GF-D8 (cell line): Measurements from ENCODE around the gene MTG1.
"Not testable (repeated sequence)": the region's sequence is repeated elsewhere in the genome, so short reads cannot be mapped to it uniquely, and the experiment has no call there.

Experiments
- DNase-seq: peaks from one replicate; lab custom pipeline; 2025; lab: John Stamatoyannopoulos, UW

Gene MTG1

DNA sequence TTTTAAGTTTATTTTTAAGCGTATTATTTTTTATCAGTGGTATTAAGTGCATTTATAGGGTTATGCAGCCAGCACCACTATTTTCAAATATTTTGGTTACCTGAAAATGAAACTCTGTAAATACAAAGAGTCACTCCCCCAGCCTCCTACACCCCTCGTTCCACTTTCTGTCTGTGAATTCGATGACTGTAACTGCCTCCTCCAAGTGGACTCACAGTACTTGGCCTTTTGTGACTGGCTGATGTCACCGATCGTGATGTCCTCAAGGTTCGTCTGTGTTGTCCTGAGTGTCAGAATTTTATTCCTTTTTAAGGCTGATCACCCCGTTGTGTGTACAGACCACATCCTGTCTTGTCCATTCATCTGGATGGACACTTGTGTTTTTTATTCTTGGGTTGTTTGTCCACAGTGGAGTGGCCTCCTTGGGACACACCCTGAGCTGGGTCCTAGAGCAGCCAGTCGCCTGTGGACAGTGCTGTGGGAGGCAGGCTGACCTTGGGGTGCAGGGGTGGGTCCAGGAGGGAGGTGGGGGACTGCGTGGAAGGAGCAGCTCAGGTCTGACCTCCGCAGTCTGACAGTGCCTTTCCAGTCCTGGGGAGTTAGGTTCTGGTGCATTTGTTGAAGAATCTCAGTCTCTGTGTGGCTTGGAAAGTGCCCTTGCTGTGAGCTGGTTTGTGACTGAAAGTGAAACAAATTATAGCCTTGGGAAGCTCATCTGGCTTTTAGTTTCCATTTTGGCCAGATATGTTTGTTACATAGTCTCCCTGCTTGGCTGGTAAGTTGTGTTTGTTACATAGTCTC, 6.9 kb downstream of the MTG1 start:
- DNase-seq, result no peak

DNA sequence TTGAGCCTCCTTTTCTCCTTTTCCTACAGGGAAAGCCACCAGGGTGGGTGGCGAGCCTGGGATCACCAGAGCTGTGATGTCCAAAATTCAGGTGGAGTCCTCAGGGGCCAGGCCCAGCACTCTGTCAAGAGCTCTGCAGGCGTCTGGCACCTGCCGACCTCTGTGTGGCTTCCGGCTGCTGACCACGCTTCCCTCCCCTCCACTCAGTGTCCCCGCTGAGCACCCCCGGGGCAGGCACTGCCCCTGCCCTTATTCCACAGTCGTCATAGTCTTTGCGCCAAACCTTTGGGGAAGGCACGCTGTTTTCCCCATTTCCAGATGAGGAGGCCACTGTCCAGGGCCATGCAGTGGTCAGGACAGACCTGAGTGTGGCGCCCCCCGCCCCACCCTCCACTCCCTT, 7.5 kb downstream of the MTG1 start:
- no peak for DNase-seq

GRCh38 chr10:133401981-133402725, 8.2 kb downstream of the MTG1 start:
- DNase-seq, result no peak

- no peak for DNase-seq
These were observed 9.4 kb downstream of the MTG1 start for GRCh38 chr10:133403359-133403758.

DNA sequence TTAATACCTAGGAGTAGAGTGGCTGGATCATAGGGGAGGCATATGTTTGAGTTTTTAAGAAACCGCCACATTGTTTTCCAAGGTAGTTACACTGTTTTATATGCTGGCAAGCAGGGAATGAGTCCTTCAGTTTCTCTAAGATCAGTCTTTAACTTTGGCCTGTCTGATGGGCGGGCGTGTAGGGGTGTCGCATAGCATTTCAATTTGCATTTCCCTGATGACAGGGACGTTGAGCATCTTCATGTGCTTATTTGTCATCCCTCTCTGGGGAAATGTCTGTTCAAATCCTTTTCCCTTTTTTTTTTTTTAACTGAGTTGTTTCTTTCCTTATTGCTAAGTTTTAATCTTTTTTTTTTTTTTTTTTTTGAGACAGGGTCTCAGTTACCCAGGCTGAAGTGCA, 9.8 kb downstream of the MTG1 start:
- no peak for DNase-seq

GRCh38 chr10:133405272-133405671, 11.3 kb downstream of the MTG1 start:
- DNase-seq, result no peak

DNA sequence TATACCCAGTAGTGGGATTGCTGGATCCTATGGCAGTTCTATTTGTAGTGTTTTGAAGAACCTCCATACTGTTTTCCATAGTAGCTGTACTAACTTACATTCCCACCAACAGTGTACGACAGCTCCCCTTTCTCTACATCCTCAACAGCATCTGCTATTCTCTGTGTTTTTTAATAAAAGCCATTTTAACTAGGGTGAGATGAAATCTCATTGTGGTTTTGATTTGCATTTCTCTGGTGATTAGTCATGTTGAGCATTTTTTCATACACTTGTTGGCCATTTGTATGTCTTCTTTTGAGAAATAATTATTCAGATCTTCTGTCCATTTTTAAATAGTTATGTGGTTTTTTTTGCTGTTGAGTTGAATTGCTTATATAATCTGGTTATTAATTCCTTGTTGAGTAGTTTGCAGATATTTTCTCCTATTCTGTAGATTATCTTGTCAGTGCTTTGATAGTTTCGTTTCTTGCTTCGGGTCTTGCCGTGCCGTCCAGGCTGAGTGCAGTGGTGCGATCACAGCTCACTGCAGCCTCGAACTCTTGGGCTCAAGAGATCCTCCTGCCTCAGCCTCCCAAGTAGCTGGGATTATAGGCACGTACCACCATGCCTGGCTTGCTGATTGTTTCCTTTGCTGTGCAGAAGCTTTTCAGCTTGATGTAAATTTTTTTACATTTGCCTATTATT, 12.0 kb downstream of the MTG1 start:
- no peak for DNase-seq

DNA sequence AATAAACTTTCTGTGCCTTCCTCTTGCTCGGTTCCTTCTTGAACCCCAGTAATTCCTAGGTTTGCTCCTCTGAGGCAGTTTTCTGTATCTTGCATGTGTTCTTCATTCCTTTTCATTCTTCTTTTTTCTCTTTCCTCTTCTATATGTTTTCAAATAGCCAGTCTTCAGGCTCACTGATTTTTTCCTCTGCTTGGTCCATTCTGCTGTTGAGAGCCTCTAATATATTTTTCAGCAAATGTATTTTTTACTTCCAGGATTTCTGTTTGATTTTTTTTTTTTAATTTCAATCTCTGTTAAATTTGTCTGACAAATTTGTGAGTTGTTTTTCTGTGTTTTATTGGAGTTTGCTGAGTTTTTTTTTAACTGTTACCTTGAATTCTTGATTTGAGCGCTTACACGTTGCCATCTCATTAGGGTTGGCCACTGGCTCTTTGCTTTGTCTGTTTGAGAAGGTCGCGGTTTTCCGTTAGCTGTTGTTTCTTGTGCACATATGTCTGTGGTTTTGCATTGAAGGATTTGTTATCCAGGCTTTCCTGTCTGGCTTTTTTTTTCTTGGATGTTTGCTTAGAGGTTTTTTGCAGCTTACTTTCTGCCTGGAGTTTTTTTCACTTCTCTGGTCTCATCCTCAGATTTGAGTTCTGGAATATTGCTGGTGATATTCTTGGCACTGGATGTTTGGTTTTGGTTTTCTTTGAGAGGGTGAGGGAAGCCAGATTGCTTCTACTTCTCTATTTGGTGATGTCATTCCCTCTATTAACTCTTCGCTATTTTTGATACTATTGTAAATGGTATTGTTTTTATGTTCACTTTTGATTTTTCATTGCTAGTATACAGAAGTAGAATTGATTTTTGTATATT, 17.8 kb downstream of the MTG1 start:
- DNase-seq, result no peak

GRCh38 chr10:133412381-133412711, 18.4 kb downstream of the MTG1 start:
- no peak for DNase-seq

- not testable (repeated sequence) for DNase-seq
These were observed 20.4 kb downstream of the MTG1 start for GRCh38 chr10:133414401-133414800.

DNA sequence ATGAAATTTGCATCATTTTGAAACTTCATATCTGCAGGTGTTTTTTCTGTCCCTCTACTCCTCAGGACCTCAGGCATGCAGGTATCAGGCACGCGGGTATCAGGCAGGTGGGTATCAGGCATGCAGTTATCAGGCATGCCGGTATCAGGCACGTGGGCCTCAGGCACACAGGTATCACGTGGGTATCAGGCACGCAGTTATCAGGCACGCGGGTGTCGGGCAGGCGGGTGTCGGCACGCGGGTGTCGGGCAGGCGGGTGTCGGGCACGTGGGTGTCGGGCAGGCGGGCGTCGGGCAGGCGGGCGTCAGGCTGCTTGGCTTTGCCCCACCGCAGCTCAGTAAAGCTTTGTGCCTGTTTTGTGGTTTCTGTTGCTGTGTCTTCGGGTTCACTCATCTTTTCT, 21.8 kb downstream of the MTG1 start:
- DNase-seq, result no peak

DNA sequence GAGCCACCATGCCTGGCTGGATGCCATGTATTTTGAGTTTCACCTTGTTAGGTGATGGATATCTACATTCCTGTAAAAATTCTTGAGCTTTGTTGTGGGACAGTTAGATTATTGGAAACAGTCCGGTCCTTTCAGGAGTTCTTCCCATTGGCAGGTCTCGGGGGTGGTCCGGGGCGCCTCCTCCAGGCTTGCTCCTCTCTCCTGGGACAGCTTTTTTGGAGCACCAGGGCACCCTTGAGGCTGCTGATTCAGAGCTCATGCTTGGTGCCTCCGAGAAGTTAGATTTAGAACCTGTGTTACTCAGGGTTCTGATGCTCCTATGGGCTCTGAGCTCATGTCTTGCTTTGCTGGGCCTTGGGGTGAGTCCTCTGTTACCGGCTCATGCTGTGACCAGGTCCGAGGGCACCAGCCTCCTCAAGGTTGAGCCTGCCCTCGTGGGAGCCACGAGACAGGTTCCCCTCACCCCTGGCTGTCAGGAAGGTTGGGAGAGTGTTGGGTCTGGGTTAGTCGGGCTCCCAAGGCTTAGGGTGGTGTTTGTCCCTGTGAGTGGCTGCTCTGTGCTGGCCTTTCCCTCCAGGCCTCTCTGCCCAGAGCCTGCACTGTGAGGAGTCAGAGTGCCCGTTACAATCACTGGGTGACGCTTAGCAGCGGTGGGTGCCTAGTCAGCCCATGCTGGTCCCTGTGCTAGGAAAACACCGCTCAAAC, 24.5 kb downstream of the MTG1 start:
- DNase-seq, result no peak

GRCh38 chr10:133419211-133419950, 25.4 kb downstream of the MTG1 start:
- no peak for DNase-seq

DNA sequence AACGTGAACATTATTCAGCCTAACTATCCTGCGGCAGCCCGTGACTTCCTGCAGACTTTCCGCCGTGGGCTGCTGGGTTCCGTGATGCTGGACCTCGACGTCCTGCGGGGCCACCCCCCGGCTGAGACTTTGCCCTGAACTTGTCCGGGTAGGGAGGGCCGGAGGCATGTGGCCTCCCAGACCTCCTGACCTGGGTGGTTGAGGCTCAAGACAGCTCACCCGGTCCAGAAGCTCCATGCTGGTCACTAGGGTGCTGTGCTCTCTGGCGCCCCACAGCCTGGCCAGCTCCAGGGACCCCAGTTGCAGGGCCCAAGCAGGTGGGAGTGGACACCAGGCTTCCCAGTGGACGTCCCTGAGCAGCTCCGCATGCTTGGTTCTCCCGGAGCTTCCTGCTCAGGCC, 26.1 kb downstream of the MTG1 start:
- DNase-seq, result no peak

DNA sequence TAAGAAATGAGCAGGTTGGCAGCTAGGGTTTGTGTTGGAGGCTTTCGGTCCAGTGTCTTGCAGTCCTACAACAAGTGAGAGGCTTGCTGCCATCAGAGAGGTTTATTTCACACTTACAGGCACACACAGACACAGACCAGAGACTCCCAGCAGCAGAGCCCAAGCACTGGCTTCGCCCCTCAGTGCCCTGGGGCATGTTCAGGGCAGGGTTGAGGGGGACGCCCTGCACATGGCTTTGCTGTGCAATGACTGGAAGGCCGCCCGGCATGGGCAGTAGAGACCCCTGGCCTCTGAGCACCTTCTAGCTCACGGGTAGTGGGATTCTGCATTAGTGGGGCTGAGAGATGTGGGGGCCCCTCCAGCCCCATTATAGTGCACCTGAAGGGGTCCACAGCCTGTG, 26.6 kb downstream of the MTG1 start:
- DNase-seq, result no peak

GRCh38 chr10:133421336-133422222, 27.6 kb downstream of the MTG1 start:
- DNase-seq, result no peak

- DNase-seq, result no peak
These were observed 28.4 kb downstream of the MTG1 start for GRCh38 chr10:133422223-133422806.

DNA sequence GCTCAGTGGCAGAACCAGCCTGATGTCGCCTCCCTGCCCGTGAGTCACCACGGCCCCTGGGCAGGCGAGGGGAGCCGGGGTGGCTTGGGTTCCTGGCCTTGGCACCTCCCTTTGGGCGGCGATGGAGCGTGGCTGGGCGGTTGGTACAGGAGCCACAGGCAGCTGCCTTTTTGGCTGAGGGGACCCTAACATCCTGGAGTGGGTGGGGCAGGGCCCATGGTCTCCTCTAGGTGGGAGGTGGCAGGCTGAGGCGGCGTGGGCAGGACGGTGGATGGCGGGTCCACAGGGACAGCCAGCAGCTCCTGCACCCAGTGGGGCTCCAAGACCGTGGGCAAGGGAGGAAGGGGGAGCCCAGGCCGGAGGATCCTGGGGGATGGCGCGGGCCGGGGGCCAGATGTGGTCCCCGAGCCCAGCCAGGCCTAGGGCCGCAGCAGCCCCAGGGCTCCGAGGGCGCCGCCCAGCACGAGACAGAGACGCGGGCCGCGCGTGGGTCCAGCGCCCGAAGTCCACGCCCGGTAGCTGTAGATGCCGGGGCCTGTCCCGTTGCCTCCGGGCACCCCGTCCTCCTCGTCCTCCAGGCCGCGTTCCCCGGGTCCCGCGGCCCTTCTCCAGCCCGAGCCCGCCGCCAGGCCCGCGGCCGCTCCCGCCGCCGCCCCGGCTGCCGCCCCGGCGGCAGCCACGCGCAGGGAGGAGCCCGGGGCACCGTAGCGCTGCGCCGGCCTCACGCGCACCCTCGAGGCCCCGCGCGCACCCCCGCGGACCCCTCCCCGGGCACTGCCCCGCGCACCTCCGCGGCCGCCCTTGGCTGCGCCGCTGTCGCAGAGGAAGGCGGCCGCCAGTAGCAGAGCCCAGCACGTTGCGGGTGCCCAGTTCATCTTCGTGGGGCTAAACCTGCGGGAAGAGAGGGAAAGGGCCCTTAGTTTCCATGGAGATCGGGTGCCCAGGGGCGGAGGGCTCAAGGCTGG, 29.1 kb downstream of the MTG1 start:
- no peak for DNase-seq
